ENCODE results near the gene SYCP3.
"Not testable (repeated sequence)": the region's sequence is repeated elsewhere in the genome, so short reads cannot be mapped to it uniquely, and the experiment has no call there.

The SYCP3 gene

GRCh38 chr12:101710288-101710687 lies 29.0 kb downstream of the SYCP3 start:
- no peak for DNase-seq

- no peak for DNase-seq
These were observed 32.0 kb downstream of the SYCP3 start for GRCh38 chr12:101707131-101707782.

GRCh38 chr12:101706403-101706802 lies 32.9 kb downstream of the SYCP3 start:
- DNase-seq = no peak

- no peak for DNase-seq
These were observed 35.8 kb downstream of the SYCP3 start for GRCh38 chr12:101703487-101703886.

- DNase-seq = no peak
These were observed 38.9 kb downstream of the SYCP3 start for GRCh38 chr12:101700299-101700820.

- peak in 1 of 2 donors; percentile 3 for DNase-seq
These were observed 40.4 kb downstream of the SYCP3 start for GRCh38 chr12:101698800-101699347.

GRCh38 chr12:101697930-101698799 lies 41.1 kb downstream of the SYCP3 start:
- DNase-seq = peak in 1 of 2 donors; percentile 7

- DNase-seq = peak; percentile 44 to 49
These were observed 41.9 kb downstream of the SYCP3 start, which contains the start of gene CHPT1 for GRCh38 chr12:101697197-101697929. CHPT1 (plus strand) TSS chr12:101697640; CDS start chr12:101697862, 222 bp downstream.

GRCh38 chr12:101696251-101697196 lies 42.7 kb downstream of the SYCP3 start:
- no peak for DNase-seq

GRCh38 chr12:101695706-101696105 lies 43.6 kb downstream of the SYCP3 start:
- DNase-seq = no peak

GRCh38 chr12:101694986-101695385 lies 44.3 kb downstream of the SYCP3 start:
- no peak for DNase-seq

- no peak for DNase-seq
These were observed 44.9 kb downstream of the SYCP3 start for GRCh38 chr12:101694297-101694848.

GRCh38 chr12:101691503-101692096 lies 47.7 kb downstream of the SYCP3 start:
- DNase-seq = no peak

GRCh38 chr12:101690544-101691098 lies 48.6 kb downstream of the SYCP3 start:
- DNase-seq = no peak

GRCh38 chr12:101686176-101686575 lies 53.1 kb downstream of the SYCP3 start:
- no peak for DNase-seq

GRCh38 chr12:101685092-101685491 lies 54.2 kb downstream of the SYCP3 start:
- no peak for DNase-seq

- DNase-seq = not testable (repeated sequence)
These were observed 57.6 kb downstream of the SYCP3 start for GRCh38 chr12:101681627-101682026.

GRCh38 chr12:101680647-101681046 lies 58.6 kb downstream of the SYCP3 start:
- DNase-seq = no peak

GRCh38 chr12:101680240-101680639 lies 59.0 kb downstream of the SYCP3 start:
- DNase-seq = no peak

Data from stimulated activated CD4-positive, alpha-beta T cell treated with anti-CD3 and anti-CD28 coated beads, Interleukin-2, amount 100 ng/mL, for 48 hours (primary cell).